ENCODE data around the gene GNAT1.

GRCh38 chr3:50192689-50193141 lies 1.3 kb downstream of the GNAT1 start:
- TF ChIP-seq, protein P1, sequence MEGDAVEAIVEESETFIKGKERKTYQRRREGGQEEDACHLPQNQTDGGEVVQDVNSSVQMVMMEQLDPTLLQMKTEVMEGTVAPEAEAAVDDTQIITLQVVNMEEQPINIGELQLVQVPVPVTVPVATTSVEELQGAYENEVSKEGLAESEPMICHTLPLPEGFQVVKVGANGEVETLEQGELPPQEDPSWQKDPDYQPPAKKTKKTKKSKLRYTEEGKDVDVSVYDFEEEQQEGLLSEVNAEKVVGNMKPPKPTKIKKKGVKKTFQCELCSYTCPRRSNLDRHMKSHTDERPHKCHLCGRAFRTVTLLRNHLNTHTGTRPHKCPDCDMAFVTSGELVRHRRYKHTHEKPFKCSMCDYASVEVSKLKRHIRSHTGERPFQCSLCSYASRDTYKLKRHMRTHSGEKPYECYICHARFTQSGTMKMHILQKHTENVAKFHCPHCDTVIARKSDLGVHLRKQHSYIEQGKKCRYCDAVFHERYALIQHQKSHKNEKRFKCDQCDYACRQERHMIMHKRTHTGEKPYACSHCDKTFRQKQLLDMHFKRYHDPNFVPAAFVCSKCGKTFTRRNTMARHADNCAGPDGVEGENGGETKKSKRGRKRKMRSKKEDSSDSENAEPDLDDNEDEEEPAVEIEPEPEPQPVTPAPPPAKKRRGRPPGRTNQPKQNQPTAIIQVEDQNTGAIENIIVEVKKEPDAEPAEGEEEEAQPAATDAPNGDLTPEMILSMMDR (IDR thresholded peaks at IDR 0.05; ENCODE audit: insufficient read depth, low read length, poor library complexity, severe bottlenecking) = peak; percentile 83
- TF ChIP-seq EZH2phosphoT487 (conservative IDR thresholded peaks at IDR 0.05; ENCODE audit: low read length) = no peak

Data from SU-DHL-6 (cell line).